ENCODE measurements around the gene IL17RC.
A peak's percentile ranks its signal among the peaks of the same experiment; 100 is the strongest.
"Not testable (repeated sequence)": the region's sequence is repeated elsewhere in the genome, so short reads cannot be mapped to it uniquely, and the experiment has no call there.

IL17RC gene

GRCh38 chr3:9917820-9918219 is 922 bp downstream of the IL17RC start:
- no peak for DNase-seq

DNA sequence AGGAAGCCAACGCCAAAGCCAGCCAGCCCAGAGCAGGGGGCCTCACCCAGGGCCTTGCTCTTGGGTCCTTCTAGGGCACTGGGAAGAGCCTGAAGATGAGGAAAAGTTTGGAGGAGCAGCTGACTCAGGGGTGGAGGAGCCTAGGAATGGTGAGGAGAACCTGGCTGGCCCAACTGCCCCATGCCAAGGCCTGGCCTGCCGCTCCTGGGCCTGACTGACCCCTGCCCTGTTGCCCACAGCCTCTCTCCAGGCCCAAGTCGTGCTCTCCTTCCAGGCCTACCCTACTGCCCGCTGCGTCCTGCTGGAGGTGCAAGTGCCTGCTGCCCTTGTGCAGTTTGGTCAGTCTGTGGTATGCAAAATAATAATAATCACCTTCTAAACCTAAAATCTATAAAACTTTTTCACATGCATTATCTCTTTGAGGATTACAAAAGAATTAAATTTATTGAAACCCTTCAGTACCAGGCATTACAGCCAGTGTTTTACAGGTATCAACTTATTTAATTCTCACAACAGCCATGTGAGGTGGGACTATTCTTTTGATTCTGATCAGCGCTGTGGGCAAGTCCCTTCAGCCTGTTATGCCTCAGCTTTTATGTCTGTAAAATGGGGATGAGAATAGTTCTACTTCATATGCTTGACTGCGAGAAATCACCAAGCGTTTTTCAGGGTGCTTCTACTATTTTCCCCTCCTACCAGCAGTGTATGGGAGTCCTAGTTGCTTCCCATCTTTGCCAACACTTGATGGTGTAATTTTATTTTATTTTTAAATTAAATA is 1.6 kb downstream of the IL17RC start:
- DNase-seq = no peak

DNA sequence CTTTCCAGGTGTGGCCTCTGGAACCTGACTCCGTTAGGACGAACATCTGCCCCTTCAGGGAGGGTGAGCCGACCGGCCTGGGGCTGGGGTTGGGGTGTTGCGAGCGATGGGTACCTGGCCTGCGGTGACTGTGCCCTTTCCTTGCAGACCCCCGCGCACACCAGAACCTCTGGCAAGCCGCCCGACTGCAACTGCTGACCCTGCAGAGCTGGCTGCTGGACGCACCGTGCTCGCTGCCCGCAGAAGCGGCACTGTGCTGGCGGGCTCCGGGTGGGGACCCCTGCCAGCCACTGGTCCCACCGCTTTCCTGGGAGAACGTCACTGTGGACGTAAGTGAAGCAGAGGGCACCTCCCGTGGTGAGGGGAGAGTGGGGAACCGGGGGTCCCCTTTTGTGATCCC is 11.3 kb downstream of the IL17RC start:
- no peak for DNase-seq

DNA sequence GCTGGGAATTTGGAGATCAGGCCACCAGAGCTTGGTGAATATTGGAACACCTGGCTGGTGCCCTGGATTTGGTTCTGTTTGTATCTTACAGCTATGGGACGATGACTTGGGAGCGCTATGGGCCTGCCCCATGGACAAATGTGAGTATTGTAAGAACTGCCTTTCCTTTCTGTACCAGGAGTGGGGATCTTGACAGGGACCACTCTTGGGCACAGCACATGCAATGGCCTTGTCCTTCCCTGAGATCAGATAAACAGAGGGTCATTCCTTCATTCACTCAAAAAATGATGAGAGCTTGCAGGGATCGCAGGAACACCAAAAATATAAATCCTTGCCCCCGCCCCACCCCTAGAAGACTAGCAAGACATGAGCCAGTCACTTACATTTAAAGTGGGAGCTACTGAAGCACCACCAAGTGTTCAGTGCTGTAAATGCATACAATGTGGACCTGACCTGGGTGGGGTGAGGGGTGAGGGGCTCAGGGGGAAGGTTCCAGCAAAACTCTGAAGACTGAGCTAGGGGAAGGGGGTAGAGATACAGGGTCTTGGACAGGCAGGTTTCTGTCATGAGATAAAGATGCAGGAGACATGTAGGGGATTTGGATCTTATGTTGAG is 14.0 kb downstream of the IL17RC start:
- no peak for DNase-seq

DNA sequence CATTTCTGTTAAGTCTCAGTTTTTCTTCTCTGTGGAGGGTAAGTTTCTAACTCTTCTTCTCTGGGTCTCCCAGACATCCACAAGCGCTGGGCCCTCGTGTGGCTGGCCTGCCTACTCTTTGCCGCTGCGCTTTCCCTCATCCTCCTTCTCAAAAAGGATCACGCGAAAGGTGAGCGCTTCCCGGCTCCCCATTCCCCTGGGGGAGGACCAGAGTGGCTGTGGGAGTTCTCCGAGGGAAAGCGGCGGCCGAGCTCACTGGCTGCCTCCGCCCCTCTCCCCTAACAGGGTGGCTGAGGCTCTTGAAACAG is 15.6 kb downstream of the IL17RC start:
- no peak for DNase-seq

GRCh38 chr3:9932843-9933560 is 16.1 kb downstream of the IL17RC start:
- DNase-seq = peak; percentile 84

DNA sequence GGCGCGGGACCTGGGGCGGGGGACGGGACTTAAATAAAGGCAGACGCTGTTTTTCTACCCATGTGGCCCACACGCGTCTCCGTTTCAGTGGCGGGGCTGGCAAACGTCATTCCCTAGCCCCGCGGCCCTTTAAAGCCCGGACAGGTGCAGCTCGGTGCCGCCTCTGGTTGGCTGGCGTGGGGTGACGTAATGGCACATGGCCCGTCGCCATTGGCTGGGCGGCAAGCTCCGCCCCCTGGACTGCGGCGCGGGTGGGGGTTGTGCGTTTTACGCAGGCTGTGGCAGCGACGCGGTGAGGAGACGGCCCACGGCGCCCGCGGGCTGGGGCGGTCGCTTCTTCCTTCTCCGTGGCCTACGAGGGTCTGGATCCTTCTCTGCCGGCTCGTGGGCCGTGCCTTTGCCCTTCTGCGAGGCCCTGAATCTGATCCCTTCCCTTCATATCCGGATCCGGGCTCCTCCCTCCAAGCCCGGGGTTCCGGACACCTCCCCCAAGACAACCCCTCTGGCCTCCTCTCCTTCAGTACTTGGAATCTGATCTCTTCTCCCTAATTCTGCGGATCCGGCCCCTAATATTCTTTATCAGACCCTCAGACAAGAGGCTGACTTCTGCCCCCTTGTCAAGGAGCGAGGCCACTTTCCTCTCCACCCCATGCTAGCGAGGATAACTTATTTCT is 16.8 kb downstream of the IL17RC start, which contains the start of gene CRELD1:
Gene CRELD1, plus strand, starts transcription at position 274 of the 674 bp plus-strand sequence. CDS start 605 bp downstream, outside the sequence.
- peak; percentile 96 for DNase-seq

GRCh38 chr3:9934235-9934621 is 17.3 kb downstream of the IL17RC start:
- no peak for DNase-seq

DNA sequence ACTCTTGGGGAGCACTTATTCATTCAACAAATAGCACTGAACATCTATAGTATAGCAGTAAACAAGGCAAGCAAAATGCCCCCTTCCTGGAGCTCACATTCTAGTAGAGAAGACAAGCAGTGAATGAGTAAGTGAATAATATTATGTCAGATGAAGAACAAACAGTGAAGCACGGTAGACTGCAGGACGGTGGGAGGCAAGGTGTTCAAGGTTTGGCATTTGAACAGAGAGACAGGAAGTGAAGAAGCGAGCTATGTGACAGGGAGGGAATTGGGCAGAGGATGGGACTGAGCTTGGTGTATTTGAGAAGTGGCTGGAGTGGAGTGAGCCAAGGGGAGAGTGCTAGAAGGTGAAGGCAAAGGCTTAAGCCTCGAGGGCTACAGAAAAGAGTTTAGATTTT is 18.1 kb downstream of the IL17RC start:
- DNase-seq = no peak

- DNase-seq = no peak
Measured at GRCh38 chr3:9935966-9936510, 19.1 kb downstream of the IL17RC start.

DNA sequence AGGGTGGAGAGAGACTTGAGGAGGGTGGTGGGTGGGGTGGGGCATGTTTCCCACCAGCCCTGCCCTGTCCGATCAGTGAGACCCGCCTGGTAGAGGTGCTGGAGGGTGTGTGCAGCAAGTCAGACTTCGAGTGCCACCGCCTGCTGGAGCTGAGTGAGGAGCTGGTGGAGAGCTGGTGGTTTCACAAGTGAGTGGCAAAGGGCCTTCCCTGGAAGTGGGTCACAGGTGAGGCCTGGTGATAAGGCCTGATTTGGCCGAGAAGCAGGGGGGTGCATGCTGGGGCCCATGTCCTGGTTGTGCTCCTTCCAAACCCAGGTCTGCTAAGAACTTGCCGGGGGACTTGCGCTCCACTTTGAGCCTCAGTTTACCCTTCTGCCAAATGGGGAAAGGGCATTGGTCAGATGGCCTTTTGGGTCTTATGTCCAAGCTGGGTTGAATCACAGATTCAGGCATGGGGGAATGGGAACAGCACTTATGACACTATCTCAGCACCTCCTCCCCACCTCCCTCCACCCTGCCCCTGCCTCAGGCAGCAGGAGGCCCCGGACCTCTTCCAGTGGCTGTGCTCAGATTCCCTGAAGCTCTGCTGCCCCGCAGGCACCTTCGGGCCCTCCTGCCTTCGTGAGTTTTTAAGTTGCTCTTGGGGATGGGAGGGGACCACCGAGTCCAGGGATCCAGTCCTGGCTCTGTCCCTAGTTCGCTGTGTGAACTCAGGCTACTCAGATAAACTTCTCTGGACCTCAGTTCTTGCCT is 20.8 kb downstream of the IL17RC start:
- no peak for DNase-seq

- no peak for DNase-seq
Measured at GRCh38 chr3:9938966-9939365, 22.1 kb downstream of the IL17RC start.

- not testable (repeated sequence) for DNase-seq
Measured at GRCh38 chr3:9939906-9940305, 23.0 kb downstream of the IL17RC start.

DNA sequence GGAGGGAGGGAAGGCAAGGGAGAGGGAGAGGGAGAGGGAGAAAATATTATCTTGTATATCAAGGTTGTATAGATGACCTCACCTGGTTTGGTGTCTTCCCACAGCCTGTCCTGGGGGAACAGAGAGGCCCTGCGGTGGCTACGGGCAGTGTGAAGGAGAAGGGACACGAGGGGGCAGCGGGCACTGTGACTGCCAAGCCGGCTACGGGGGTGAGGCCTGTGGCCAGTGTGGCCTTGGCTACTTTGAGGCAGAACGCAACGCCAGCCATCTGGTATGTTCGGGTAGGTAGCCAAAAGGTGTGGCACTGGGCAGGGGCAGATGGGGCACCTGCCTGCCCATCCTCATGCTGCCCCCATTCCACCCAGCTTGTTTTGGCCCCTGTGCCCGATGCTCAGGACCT is 23.8 kb downstream of the IL17RC start:
- DNase-seq = no peak

DNA sequence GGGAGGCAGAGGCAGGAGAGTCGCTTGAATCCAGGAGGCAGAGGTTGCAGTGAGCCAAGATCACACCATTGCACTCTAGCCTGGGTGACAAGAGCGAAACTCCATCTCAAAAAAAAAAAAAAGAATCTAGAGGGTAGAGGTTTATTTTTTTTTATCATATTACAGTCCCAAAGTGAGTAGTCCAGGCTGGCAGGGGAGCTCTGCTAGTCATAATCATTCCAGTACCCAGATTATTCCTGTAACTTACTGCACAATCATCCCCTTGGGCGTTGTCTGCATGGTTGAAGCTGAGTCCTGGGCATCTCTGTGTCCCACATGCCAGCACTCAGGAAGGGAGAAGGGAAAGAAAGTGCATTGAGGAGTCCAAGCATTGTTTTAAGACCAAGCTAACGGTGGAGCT is 25.3 kb downstream of the IL17RC start:
- DNase-seq = no peak

GRCh38 chr3:9942934-9943690 is 26.2 kb downstream of the IL17RC start:
- no peak for DNase-seq

DNA sequence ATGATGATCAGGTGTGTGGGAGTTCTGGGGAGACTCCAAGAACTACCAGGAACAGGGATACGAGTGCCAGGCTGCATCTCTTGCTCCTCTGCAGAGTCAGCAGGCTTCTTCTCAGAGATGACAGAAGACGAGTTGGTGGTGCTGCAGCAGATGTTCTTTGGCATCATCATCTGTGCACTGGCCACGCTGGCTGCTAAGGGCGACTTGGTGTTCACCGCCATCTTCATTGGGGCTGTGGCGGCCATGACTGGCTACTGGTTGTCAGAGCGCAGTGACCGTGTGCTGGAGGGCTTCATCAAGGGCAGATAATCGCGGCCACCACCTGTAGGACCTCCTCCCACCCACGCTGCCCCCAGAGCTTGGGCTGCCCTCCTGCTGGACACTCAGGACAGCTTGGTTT is 27.4 kb downstream of the IL17RC start:
- no peak for DNase-seq

- DNase-seq = no peak
Measured at GRCh38 chr3:9945358-9945757, 28.5 kb downstream of the IL17RC start.

GRCh38 chr3:9946112-9947024 is 29.5 kb downstream of the IL17RC start:
- peak; percentile 93 for DNase-seq

All from femur (tissue), 1 donor.